IMR-90 (cell line): ENCODE results near the gene ADGRF5. TPM values are rescaled to one million over a fixed set of nuclear protein-coding genes. Genes with fewer than 3 reads are reported as not detected.

Source experiments
- ATAC-seq: fragments of 200-7000 bp; cut with Tn5 transposase; 2 replicates; pipeline ENCODE4 v1.9.1; 2020; ENCODE audit warnings: low read depth, mild to moderate bottlenecking, moderate library complexity
- BruUV-seq: library from RNA; stranded (reverse); fragments of 400-500 nt; replicated peaks from 2 replicates; lab custom pipeline; 2021; lab: Mats Ljungman, UMichigan
- CTCF ChIA-PET: fragments of 300-600 bp; formaldehyde crosslinking; extraction: SDS; loops from one replicate; lab custom pipeline; 2021; ENCODE audit warnings: antibody characterized with exemption; lab: Yijun Ruan, JAX
- POLR2A ChIA-PET: fragments of 300-600 bp; sonication (Branson Sonifier 250); formaldehyde crosslinking; loops from one replicate; lab custom pipeline; 2022; ENCODE audit warnings: antibody characterized with exemption; ENCODE audit not compliant: unreplicated experiment; lab: Charles Lee
- DNase-seq: peaks from one replicate; pipeline ENCODE4 v3.0.0; 2013
- H2AFZ ChIP-seq: replicated peaks from 2 replicates; pipeline ENCODE3; 2013; ENCODE audit warnings: low read length, mild to moderate bottlenecking; ENCODE audit not compliant: poor library complexity
- H2AK5ac ChIP-seq: 2 replicates; pipeline ENCODE4 v1.6.1; 2013; ENCODE audit warnings: low read depth, low read length, inconsistent platforms
- H2AK9ac ChIP-seq: replicated peaks from 2 replicates; pipeline ENCODE3; 2013; ENCODE audit warnings: mild to moderate bottlenecking, low read depth, low read length, moderate library complexity; ENCODE audit not compliant: poor library complexity
- H2BK120ac ChIP-seq: 2 replicates; pipeline ENCODE4 v1.6.1; 2013; ENCODE audit warnings: low read depth, low read length, inconsistent platforms
- H2BK15ac ChIP-seq: 3 replicates; pipeline ENCODE4 v1.6.1; 2013; ENCODE audit warnings: low read depth, low read length, inconsistent platforms
- H2BK20ac ChIP-seq: 2 replicates; pipeline ENCODE4 v1.6.1; 2013; ENCODE audit warnings: low read depth, mild to moderate bottlenecking, inconsistent platforms, low read length, moderate library complexity
- H2BK5ac ChIP-seq: 2 replicates; pipeline ENCODE4 v1.6.1; 2013; ENCODE audit warnings: mild to moderate bottlenecking, low read depth, low read length, inconsistent platforms; ENCODE audit not compliant: poor library complexity, severe bottlenecking
- H3K14ac ChIP-seq: replicated peaks from 2 replicates; pipeline ENCODE4 v1.6.1; 2013; ENCODE audit warnings: low read depth, low read length, inconsistent platforms
- H3K18ac ChIP-seq: 2 replicates; pipeline ENCODE4 v1.6.1; 2013; ENCODE audit warnings: low read depth, low read length, control low read depth
- H3K23ac ChIP-seq: 2 replicates; pipeline ENCODE4 v1.6.1; 2013; ENCODE audit warnings: low read depth, low read length, inconsistent platforms
- H3K27ac ChIP-seq: 2 replicates; pipeline ENCODE4 v1.5.1; 2013; ENCODE audit warnings: mild to moderate bottlenecking, control low read depth, low read length; ENCODE audit not compliant: insufficient read depth
- H3K27me3 ChIP-seq: 2 replicates; pipeline ENCODE4 v1.6.1; 2013; ENCODE audit warnings: low read length; ENCODE audit not compliant: control insufficient read depth, insufficient read depth
- H3K36me3 ChIP-seq: 2 replicates; pipeline ENCODE4 v1.6.1; 2013; ENCODE audit warnings: low read length, mixed read lengths; ENCODE audit not compliant: control insufficient read depth, insufficient read depth
- H3K4ac ChIP-seq: 2 replicates; pipeline ENCODE4 v1.6.1; 2013; ENCODE audit warnings: low read depth, low read length, inconsistent platforms
- H3K4me1 ChIP-seq: 2 replicates; pipeline ENCODE4 v1.6.1; 2013; ENCODE audit warnings: low read length, mixed read lengths; ENCODE audit not compliant: control insufficient read depth, insufficient read depth
- H3K4me2 ChIP-seq: 2 replicates; pipeline ENCODE4 v1.6.1; 2013; ENCODE audit warnings: low read depth, mild to moderate bottlenecking, control low read depth, low read length, moderate library complexity
- H3K4me3 ChIP-seq: 2 replicates; pipeline ENCODE4 v1.5.1; 2013; ENCODE audit warnings: low read depth, mild to moderate bottlenecking, control low read depth, low read length, moderate library complexity; ENCODE audit not compliant: insufficient read depth
- H3K56ac ChIP-seq: 2 replicates; pipeline ENCODE4 v1.6.1; 2013; ENCODE audit warnings: low read length, inconsistent platforms; ENCODE audit not compliant: insufficient read depth; ENCODE audit errors: extremely low read depth
- H3K79me1 ChIP-seq, 2 experiments: 2 replicates each; pipeline ENCODE4 v1.6.1; 2013; ENCODE audit warnings: low read length in 2 of 2, inconsistent platforms in 1 of 2, low read depth in 1 of 2
- H3K9ac ChIP-seq: 2 replicates; pipeline ENCODE4 v1.6.1; 2013; ENCODE audit warnings: low read depth, low read length, control low read depth
- H3K9me1 ChIP-seq: 2 replicates; pipeline ENCODE4 v1.6.1; 2013; ENCODE audit warnings: low read length, inconsistent platforms; ENCODE audit not compliant: insufficient read depth
- H3K9me3 ChIP-seq: 2 replicates; pipeline ENCODE4 v1.6.1; 2013; ENCODE audit warnings: low read length; ENCODE audit not compliant: control insufficient read depth, insufficient read depth
- H4K20me1 ChIP-seq: 2 replicates; pipeline ENCODE4 v1.6.1; 2013; ENCODE audit warnings: low read length, inconsistent platforms; ENCODE audit not compliant: insufficient read depth
- H4K5ac ChIP-seq: 2 replicates; pipeline ENCODE4 v1.6.1; 2013; ENCODE audit warnings: mild to moderate bottlenecking, low read depth, low read length, control low read depth
- H4K8ac ChIP-seq, 2 experiments: 2 replicates each; pipeline ENCODE4 v1.6.1; 2013; ENCODE audit warnings: low read depth in 2 of 2, low read length in 2 of 2, control low read depth in 1 of 2, inconsistent platforms in 1 of 2
- H4K91ac ChIP-seq: 2 replicates; pipeline ENCODE4 v1.6.1; 2013; ENCODE audit warnings: low read depth, low read length, inconsistent platforms; ENCODE audit not compliant: insufficient read depth
- ELK1 ChIP-seq: fragments of 150-350 bp; IDR thresholded peaks from 2 replicates; pipeline ENCODE4 v1.6.1; 2016; ENCODE audit warnings: low read depth, mild to moderate bottlenecking, low read length, moderate library complexity, borderline replicate concordance
- POLR2A ChIP-seq: IDR thresholded peaks from 2 replicates; pipeline ENCODE4 v1.6.1; 2012; ENCODE audit warnings: mild to moderate bottlenecking, low read depth, low read length
- WGBS, 2 experiments: methylation state at CpG; one replicate each; pipeline versions ENCODE4 v1.1.5 to v1.1.7; 2013; ENCODE audit warnings: missing lambda C conversion rate in 2 of 2; ENCODE audit not compliant: insufficient read length in 1 of 2; ENCODE audit errors: extremely low coverage in 2 of 2; 5-methylcytosine and 5-hydroxymethylcytosine counted together
- dilution Hi-C: fragments of 300-500 bp; cut with HindIII; formaldehyde crosslinking; loops from one replicate; pipeline ENCODE4 v1.14.3; 2018; ENCODE audit warnings: low sequenced_read_pairs; ENCODE audit not compliant: unreplicated experiment
- in situ Hi-C: fragments of 300-500 bp; cut with MboI; formaldehyde crosslinking; loops from 3 replicates; pipeline ENCODE4 v1.14.3; 2019; ENCODE audit warnings: low sequenced_read_pairs, inconsistent platforms, mixed read lengths
- intact Hi-C: fragments of 100-400 bp; cut with micrococcal nuclease; formaldehyde crosslinking; loops from 2 replicates; pipeline ENCODE4 v1.10.0; 2022
- polyA plus RNA-seq, 3 experiments: library from polyadenylated mRNA; depleted of rRNA; stranded (reverse); fragments of >200 nt; gene quantifications; 2 replicates each; pipeline ENCODE4 v1.2.3, GENCODE V29; 2012; ENCODE audit warnings: low replicate concordance in 1 of 3
- total RNA-seq: library from RNA; depleted of rRNA; stranded (reverse); fragments of >200 nt; gene quantifications from 2 replicates; pipeline ENCODE4 v1.2.3, GENCODE V29; 2012

The ADGRF5 gene
- total and polyA plus RNA-seq, 2 of the 4 experiments (the other 2 are of a cell fraction): not detected

GRCh38 chr6:46888578-46888977, 33.2 kb downstream of the ADGRF5 start:
- H4K91ac ChIP-seq: no peak overlapping the region
- H3K4ac ChIP-seq: no peak overlapping the region
- H2BK5ac ChIP-seq: no peak overlapping the region
- TF ChIP-seq ELK1 (no peak), POLR2A (no peak)
- dilution Hi-C loops: no loop called here
- H3K9ac ChIP-seq: no peak overlapping the region
- H2BK120ac ChIP-seq: no peak overlapping the region
- no peak overlapping the region for H3K14ac ChIP-seq
- no peak for ATAC-seq
- H3K4me3 ChIP-seq: no peak overlapping the region
- no peak for DNase-seq
- no CpG with 5 or more reads among the region's 4 CpGs for WGBS, 2 experiments
- no peak overlapping the region for H3K27ac ChIP-seq
- no peak overlapping the region for H4K5ac ChIP-seq
- H3K4me1 ChIP-seq: no peaks in the 10 kb centered on the region
- BruUV-seq: no TSS peak
- H2AFZ ChIP-seq: no peak overlapping the region
- no peak overlapping the region for H3K4me2 ChIP-seq
- H3K23ac ChIP-seq: no peak overlapping the region
- H2BK15ac ChIP-seq: no peak overlapping the region
- H3K9me1 ChIP-seq: no peaks in the 10 kb centered on the region
- H2AK9ac ChIP-seq: no peak overlapping the region
- H4K20me1 ChIP-seq: no peaks in the 10 kb centered on the region
- no peaks in the 10 kb centered on the region for H3K27me3 ChIP-seq
- H3K56ac ChIP-seq: no peak overlapping the region
- H3K18ac ChIP-seq: no peak overlapping the region
- H3K79me1 ChIP-seq: no peaks in the 10 kb centered on the region
- ChIA-PET POLR2A (no interaction called here), CTCF (no interaction called here)
- intact Hi-C loops: no loop called here
- H4K8ac ChIP-seq: no peak overlapping the region
- in situ Hi-C loops: no loop called here
- no peak overlapping the region for H2BK20ac ChIP-seq
- H3K36me3 ChIP-seq: no peaks in the 10 kb centered on the region
- H3K9me3 ChIP-seq: no peaks in the 10 kb centered on the region
- H2AK5ac ChIP-seq: no peak overlapping the region
